Measurements from ENCODE around the gene RGS11.

The RGS11 gene

DNA sequence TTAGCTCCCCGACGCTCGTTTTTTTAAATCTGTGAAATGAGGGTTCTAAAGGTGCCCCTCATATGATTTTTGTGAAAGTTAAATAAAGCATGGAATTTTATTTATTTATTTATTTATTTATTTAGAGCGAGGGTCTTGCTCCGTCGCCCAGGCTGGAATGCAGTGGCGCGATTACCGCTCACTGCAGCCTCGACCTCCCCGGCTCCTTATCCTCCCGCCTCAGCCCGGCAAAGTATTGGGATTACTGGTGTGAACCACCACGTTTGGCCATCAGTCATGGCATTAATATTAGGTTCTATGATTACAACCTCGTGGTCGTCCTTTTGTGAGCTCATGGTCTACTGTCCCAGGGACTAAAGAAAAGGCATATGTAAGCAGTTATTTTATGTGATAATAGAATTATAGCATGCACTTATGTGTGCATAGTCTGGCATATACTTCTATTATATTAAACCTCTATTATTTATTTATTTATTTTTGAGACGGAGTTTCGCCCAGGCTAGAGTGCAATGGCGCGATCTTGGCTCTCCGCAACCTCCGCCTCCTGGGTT is 45.9 kb downstream of the RGS11 start:
- no peak for DNase-seq (ENCODE audit: low spot score)

DNA sequence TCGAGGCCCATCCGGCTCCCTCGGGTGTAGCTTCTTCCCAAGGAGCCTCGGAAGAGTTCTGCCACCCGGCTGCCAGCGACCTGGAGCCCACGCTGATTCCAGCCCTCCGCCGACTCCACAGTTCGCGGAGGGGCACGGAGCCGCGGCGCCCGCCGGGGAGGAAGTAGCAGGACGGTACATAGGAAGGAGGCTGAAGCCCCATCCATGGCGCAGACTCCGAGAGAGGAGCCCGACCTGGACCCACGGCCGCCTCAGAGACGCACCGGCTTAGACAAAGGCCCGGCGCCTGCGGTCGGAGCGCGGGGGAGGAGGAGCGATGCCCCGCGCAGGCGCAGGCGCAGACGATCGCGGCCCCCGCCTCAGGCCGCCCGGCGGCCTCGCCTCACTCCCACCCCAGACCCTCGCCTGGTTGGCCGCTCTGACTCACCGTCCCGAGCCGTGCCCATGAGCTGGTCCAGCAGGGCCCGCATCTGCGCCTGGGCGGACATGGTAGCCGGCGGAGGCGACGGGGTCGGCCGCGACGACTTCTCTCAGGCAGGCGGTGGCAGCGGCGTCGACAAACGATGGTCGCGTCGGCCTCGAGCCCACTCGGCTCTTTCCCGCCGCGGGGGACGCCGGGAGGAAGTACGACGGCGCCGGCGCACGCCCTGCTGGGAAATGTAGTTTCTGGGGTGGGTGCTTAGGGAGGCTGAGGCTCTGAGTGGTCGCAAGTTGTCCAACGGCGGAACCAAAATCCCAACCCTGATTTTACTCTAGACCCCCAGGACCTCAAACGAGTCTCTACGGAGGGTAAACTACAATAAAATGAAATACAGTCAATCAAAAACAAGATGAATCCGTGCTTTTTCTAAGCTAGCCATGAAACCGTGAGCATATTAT is 46.7 kb downstream of the RGS11 start, which contains the start of gene LUC7L:
LUC7L (minus strand) TSS at position 598 of the 879 bp plus-strand sequence; CDS start at position 488, 110 bp downstream.
- peak; percentile 77 for DNase-seq (ENCODE audit: low spot score)

DNA sequence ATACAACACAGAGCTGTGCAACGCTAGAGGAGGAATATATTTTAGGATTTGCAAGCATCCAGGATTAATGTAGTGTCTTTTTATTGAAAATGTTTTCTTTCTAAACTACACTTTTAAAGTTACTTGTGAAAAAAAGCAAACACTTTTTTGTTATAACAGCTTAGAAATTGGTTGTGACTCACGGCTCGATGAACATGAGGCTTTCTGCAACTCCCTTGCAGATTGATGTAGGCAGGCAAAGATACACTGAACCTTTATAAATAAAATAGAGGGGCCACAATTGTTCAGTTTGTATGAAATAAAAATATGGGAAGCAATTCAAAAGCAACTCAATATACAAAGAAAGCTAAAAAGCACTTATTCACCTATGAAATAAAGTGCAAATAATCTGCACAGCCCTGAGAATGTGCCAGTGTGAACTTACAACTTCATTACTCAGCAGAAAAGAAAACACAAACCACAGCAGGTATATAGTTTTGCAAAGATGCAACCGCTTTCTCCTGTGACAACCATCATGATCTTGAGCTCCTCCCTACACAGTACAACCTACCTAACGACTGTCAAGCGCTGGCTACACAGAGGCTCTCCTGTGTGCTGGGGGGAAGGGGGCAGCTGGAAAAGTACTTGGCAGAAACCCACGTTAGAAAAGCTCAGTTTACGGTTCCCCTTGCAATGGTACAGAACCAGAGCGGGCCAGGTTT is 47.4 kb downstream of the RGS11 start:
- peak; percentile 17 for DNase-seq (ENCODE audit: low spot score)

DNA sequence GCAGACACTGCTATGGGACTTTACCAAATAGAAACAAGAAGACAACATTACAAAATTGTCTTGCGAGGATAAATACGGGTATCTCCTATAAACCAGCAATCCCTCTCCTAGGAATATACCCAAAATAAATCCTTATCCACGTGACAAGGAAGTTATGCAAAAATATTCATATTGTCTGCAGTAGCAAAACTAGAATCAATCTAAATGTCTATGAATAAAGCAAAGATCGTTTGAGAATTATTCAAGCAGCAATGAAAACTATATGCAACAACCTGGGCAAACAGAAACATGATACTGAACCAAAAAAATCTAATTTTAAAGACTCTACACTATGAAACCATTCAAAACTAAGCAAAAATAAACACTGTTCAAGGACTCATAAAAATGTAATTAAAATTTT is 55.7 kb downstream of the RGS11 start:
- no peak for DNase-seq (ENCODE audit: low spot score)
